A673 (cell line): ENCODE data around the gene ZFP36. TPM values are rescaled to one million over a fixed set of nuclear protein-coding genes. Genes with fewer than 3 reads are reported as not detected.

ENCODE experiments used
- BruUV-seq: library from RNA; stranded (reverse); fragments of 400-500 nt; replicated peaks from 2 replicates; lab custom pipeline; 2021; lab: Mats Ljungman, UMichigan
- CTCF ChIA-PET: fragments of 300-600 bp; sonication (Branson Sonifier 250); formaldehyde crosslinking; loops from one replicate; lab custom pipeline; 2022; ENCODE audit warnings: antibody characterized with exemption; lab: Charles Lee
- POLR2A ChIA-PET: fragments of 300-600 bp; sonication (Branson Sonifier 250); formaldehyde crosslinking; loops from one replicate; lab custom pipeline; 2022; ENCODE audit warnings: antibody characterized with exemption; ENCODE audit not compliant: low non-redundant PET; lab: Charles Lee
- DNase-seq: peaks from one replicate; pipeline ENCODE4 v3.0.0-alpha.2; 2015; ENCODE audit warnings: low spot score
- H3K27ac ChIP-seq: fragments of 200-600 bp; sonication (generic); 2 replicates; pipeline ENCODE4 v1.5.1; 2016; ENCODE audit warnings: mixed run types, low read depth, mild to moderate bottlenecking, mixed read lengths, antibody characterized with exemption, low read length; ENCODE audit not compliant: poor library complexity, severe bottlenecking
- H3K27me3 ChIP-seq: fragments of 200-600 bp; sonication (generic); replicated peaks from 2 replicates; pipeline ENCODE4 v1.6.1; 2017; ENCODE audit warnings: mixed run types, low read depth, mild to moderate bottlenecking, mixed read lengths, antibody characterized with exemption, low read length; ENCODE audit not compliant: insufficient read depth, poor library complexity
- H3K36me3 ChIP-seq: fragments of 200-600 bp; sonication (generic); 2 replicates; pipeline ENCODE4 v1.6.1; 2016; ENCODE audit warnings: mixed run types, mild to moderate bottlenecking, mixed read lengths, antibody characterized with exemption, low read length; ENCODE audit not compliant: insufficient read depth, poor library complexity, severe bottlenecking
- H3K4me1 ChIP-seq: fragments of 200-600 bp; sonication (generic); 2 replicates; pipeline ENCODE4 v1.6.1; 2017; ENCODE audit warnings: mixed run types, mild to moderate bottlenecking, mixed read lengths, antibody characterized with exemption, low read length; ENCODE audit not compliant: insufficient read depth, poor library complexity, severe bottlenecking
- H3K4me3 ChIP-seq: fragments of 200-600 bp; sonication (generic); 2 replicates; pipeline ENCODE4 v1.5.1; 2016; ENCODE audit warnings: low read depth, mixed run types, mild to moderate bottlenecking, mixed read lengths, low read length; ENCODE audit not compliant: poor library complexity, severe bottlenecking
- H3K9me3 ChIP-seq: fragments of 200-600 bp; sonication (generic); 2 replicates; pipeline ENCODE4 v1.6.1; 2016; ENCODE audit warnings: mixed run types, low read depth, mild to moderate bottlenecking, mixed read lengths, antibody characterized with exemption, low read length; ENCODE audit not compliant: poor library complexity, severe bottlenecking
- EZH2 ChIP-seq: fragments of 200-600 bp; sonication (generic); IDR thresholded peaks from 2 replicates; pipeline ENCODE4 v1.6.1; 2017; ENCODE audit warnings: borderline replicate concordance, low read depth, mild to moderate bottlenecking, mixed read lengths, antibody characterized with exemption, low read length; ENCODE audit not compliant: poor library complexity, severe bottlenecking
- intact Hi-C: fragments of 100-400 bp; cut with micrococcal nuclease; formaldehyde crosslinking; loops from one replicate; pipeline ENCODE4 v1.10.0; 2022; ENCODE audit not compliant: unreplicated experiment
- total RNA-seq: library from RNA; stranded (reverse); gene quantifications from 2 replicates; pipeline ENCODE4 v1.2.3, GENCODE V29; 2021
- TF ChIP-seq, protein P1 (sequence below): fragments of 300-800, 200-600 bp; sonication (generic); conservative IDR thresholded peaks from 2 replicates; pipeline ENCODE4 v1.5.1; 2017; ENCODE audit warnings: low read depth, mild to moderate bottlenecking, antibody characterized with exemption, low read length, moderate library complexity, mixed read lengths

ZFP36 gene
- total RNA-seq, 1 experiment from 2014 or later, result 7.1 TPM

DNA sequence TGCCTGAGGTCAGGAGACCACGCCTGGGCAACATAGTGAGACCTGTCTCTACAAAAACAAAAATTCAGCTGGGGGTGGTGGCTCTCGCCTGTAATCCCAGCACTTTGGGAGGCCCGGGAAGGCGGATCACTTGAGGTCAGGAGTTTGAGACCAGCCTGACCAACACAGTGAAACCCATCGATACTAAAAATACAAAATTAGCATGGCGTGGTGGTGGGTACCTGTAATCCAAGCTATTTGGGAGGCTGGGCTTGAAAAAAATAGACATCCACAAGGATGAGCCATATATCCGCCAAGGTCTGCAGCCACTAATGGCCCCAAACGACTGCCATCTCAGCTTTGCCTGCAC, 26.0 kb downstream of the ZFP36 start:
- Histone ChIP-seq H3K4me3 (no peak overlapping the region), H3K4me1 (peaks cover 18% of the 10 kb centered on the region), H3K27me3 (no peaks in the 10 kb centered on the region), H3K9me3 (no peaks in the 10 kb centered on the region), H3K27ac (no peak overlapping the region), H3K36me3 (peaks cover 34% of the 10 kb centered on the region)
- intact Hi-C loops, result no loop called here
- ChIA-PET POLR2A (no interaction called here), CTCF (no interaction called here)
- TF ChIP-seq EZH2, result no peak
- TF ChIP-seq, protein P1, sequence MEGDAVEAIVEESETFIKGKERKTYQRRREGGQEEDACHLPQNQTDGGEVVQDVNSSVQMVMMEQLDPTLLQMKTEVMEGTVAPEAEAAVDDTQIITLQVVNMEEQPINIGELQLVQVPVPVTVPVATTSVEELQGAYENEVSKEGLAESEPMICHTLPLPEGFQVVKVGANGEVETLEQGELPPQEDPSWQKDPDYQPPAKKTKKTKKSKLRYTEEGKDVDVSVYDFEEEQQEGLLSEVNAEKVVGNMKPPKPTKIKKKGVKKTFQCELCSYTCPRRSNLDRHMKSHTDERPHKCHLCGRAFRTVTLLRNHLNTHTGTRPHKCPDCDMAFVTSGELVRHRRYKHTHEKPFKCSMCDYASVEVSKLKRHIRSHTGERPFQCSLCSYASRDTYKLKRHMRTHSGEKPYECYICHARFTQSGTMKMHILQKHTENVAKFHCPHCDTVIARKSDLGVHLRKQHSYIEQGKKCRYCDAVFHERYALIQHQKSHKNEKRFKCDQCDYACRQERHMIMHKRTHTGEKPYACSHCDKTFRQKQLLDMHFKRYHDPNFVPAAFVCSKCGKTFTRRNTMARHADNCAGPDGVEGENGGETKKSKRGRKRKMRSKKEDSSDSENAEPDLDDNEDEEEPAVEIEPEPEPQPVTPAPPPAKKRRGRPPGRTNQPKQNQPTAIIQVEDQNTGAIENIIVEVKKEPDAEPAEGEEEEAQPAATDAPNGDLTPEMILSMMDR, result no peak
- BruUV-seq, result no TSS peak
- no peak for DNase-seq

DNA sequence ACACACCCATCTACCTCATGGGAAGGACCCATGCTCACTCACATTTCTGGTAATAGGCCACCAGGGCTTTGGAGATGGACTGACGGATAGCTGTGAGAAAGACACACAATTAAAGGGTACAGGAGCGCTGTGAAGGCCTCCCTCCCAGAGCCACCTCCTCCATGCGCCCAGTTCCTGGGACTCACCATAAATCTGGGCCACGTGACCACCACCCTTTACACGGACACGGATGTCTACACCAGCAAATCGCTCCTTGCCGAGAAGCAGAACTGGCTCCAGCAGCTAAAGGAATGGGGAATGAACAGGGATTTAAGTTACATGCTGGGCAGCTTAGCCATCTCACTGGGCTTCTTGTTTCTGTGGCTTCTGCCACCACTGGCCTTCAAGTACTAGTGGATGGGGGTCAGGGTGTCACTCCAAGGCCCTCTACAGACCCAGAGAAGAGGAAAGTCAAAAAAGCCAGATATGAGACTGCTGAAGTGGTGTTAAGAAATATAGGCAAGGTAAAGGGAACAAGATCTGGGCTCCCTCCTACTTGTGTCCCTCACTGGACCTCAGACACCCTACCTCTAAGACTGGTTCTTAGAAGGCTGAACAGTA, 26.9 kb downstream of the ZFP36 start:
- intact Hi-C loops, result no loop called here
- peaks cover 34% of the 10 kb centered on the region for H3K36me3 ChIP-seq
- H3K27me3 ChIP-seq, result no peaks in the 10 kb centered on the region
- no peak overlapping the region for H3K4me3 ChIP-seq
- POLR2A ChIA-PET, result no interaction called here
- no peak for DNase-seq
- TF ChIP-seq EZH2, result no peak
- TF ChIP-seq, protein P1, result no peak
- H3K4me1 ChIP-seq, result peaks cover 12% of the 10 kb centered on the region
- no TSS peak for BruUV-seq
- H3K27ac ChIP-seq, result peak overlapping the region; percentile 97
- CTCF ChIA-PET, result no interaction called here
- H3K9me3 ChIP-seq, result no peaks in the 10 kb centered on the region

DNA sequence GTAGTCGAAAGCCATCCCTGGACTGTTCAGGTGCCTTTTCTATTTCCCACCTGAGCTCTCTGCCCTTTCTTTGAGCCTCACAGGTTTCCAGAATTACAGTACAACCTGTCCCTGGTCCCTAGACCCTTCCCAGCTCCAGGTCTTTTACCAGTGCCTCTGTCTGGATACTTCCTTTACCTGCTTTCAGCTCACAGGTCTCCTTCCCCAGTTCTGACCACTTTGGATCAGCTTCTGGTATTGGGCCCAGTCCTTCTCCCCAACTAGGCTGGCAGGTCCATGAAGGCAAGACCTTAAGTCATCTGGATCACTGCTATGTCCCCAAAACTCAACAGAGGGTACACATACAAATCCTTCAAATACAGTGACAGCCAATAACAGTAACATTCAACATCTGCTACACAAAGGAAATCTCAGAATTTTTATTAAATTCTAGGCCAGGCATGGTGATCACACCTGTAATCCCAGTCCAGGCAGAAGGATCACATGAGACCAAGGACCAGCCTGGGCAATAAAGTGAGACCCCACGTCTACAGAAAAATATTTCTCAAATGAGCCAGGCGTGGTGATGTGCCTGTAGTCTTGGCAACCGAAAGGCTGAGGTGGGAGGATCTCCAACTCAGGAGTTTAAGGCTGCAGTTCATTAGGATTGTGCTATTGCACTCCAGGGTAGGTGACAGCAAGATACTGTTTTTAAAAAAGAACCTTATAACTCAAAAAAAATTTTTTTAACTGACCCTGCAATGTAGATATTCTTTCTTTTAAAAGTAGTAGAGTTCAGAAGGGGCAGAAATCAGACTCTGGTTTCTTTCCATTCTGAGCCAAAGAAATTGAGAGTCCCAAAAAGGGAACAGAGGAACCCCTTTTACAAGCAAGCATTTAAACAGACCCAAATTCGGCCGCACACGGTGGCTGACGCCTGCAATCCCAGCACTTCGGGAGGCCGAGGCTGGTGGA, 27.8 kb downstream of the ZFP36 start:
- H3K27ac ChIP-seq, result peak overlapping the region; percentile 97
- no peaks in the 10 kb centered on the region for H3K27me3 ChIP-seq
- POLR2A ChIA-PET, result interaction anchor here (1.6 kb wide), 1 partner anchor 11 kb away, joined by 9 read pairs; the partner anchor contains the start of gene SUPT5H
- CTCF ChIA-PET, result no interaction called here
- intact Hi-C loops, result no loop called here
- no peaks in the 10 kb centered on the region for H3K9me3 ChIP-seq
- BruUV-seq, result no TSS peak
- no peak for TF ChIP-seq EZH2
- TF ChIP-seq, protein P1, result no peak
- peaks cover 12% of the 10 kb centered on the region for H3K4me1 ChIP-seq
- peak overlapping the region; percentile 100 for H3K4me3 ChIP-seq
- no peak for DNase-seq
- H3K36me3 ChIP-seq, result peaks cover 34% of the 10 kb centered on the region
